HEK293T (cell line): ENCODE data around the gene RRAS.

Source experiments
- CTCF ChIA-PET: fragments of 350-600 bp; formaldehyde crosslinking; extraction: SDS; loops from one replicate; lab custom pipeline; 2021; ENCODE audit warnings: antibody characterized with exemption, inconsistent platforms; lab: Yijun Ruan, JAX
- POLR2A ChIA-PET: fragments of 350-600 bp; formaldehyde crosslinking; extraction: SDS; loops from one replicate; lab custom pipeline; 2020; ENCODE audit warnings: antibody characterized with exemption, inconsistent platforms; lab: Yijun Ruan, JAX
- DNase-seq: peaks from one replicate; pipeline ENCODE4 v3.0.0; 2012; ENCODE audit warnings: mixed read lengths; ENCODE audit errors: extremely low spot score
- ARNT ChIP-seq: fragments of 450-650 bp; IDR thresholded peaks from 2 replicates; pipeline ENCODE4 v1.6.1; 2017; ENCODE audit warnings: mild to moderate bottlenecking
- BHLHE40 ChIP-seq: fragments of 450-650 bp; IDR thresholded peaks from 2 replicates; pipeline ENCODE4 v1.6.1; 2016; ENCODE audit warnings: mild to moderate bottlenecking, moderate library complexity, borderline replicate concordance
- CTBP1 ChIP-seq: fragments of 450-650 bp; IDR thresholded peaks from 2 replicates; pipeline ENCODE4 v1.6.1; 2016; ENCODE audit warnings: borderline replicate concordance
- ELF4 ChIP-seq: fragments of 450-650 bp; IDR thresholded peaks from 2 replicates; pipeline ENCODE4 v1.6.1; 2017; ENCODE audit warnings: antibody characterized with exemption
- FOXA1 ChIP-seq: fragments of 450-650 bp; IDR thresholded peaks from 2 replicates; pipeline ENCODE4 v1.6.1; 2016; ENCODE audit warnings: mild to moderate bottlenecking
- FOXK2 ChIP-seq: fragments of 450-650 bp; IDR thresholded peaks from 2 replicates; pipeline ENCODE4 v1.6.1; 2016; ENCODE audit warnings: mild to moderate bottlenecking
- FOXM1 ChIP-seq: fragments of 450-650 bp; IDR thresholded peaks from 2 replicates; pipeline ENCODE4 v1.6.1; 2017; ENCODE audit warnings: mild to moderate bottlenecking, borderline replicate concordance
- HDGF ChIP-seq: fragments of 450-650 bp; IDR thresholded peaks from 2 replicates; pipeline ENCODE4 v1.6.1; 2017; ENCODE audit warnings: antibody characterized with exemption, borderline replicate concordance
- L3MBTL2 ChIP-seq: fragments of 450-650 bp; conservative IDR thresholded peaks from 2 replicates; pipeline ENCODE4 v1.6.1; 2016; ENCODE audit warnings: mild to moderate bottlenecking
- LEF1 ChIP-seq: fragments of 450-650 bp; IDR thresholded peaks from 2 replicates; pipeline ENCODE4 v1.6.1; 2017; ENCODE audit warnings: mild to moderate bottlenecking, borderline replicate concordance
- NFRKB ChIP-seq: fragments of 450-650 bp; IDR thresholded peaks from 2 replicates; pipeline ENCODE4 v1.6.1; 2016; ENCODE audit warnings: mild to moderate bottlenecking, moderate library complexity
- SP1 ChIP-seq: fragments of 450-650 bp; IDR thresholded peaks from 2 replicates; pipeline ENCODE4 v1.6.1; 2017
- SUZ12 ChIP-seq: fragments of 450-650 bp; IDR thresholded peaks from 2 replicates; pipeline ENCODE4 v1.6.1; 2016; ENCODE audit warnings: mild to moderate bottlenecking
- TARDBP ChIP-seq: fragments of 450-650 bp; IDR thresholded peaks from 2 replicates; pipeline ENCODE4 v1.6.1; 2016
- ZNF384 ChIP-seq: fragments of 450-650 bp; IDR thresholded peaks from 2 replicates; pipeline ENCODE4 v1.6.1; 2016
- TF ChIP-seq, protein P1 (sequence below): fragments of 450-650 bp; IDR thresholded peaks from 2 replicates; pipeline ENCODE4 v1.6.1; 2016

The RRAS gene

DNA sequence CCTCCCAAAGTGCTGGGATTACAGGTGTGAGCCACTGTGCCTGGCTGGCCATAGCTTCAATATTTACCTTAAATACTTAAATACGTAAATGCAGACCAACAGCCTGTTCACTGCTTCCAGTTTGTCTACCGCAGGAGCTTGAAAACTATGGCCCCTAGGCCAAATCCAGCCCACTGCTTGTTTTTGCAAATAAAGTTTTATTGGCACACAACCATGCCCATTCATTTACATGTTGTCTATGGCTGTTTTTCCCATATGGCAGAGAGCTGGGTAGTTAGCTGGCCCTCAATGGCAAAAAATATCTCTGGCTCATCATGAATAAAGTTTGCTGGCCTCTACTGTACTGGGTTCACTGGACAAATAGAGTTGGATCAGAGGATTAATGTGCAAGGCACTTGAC, 37.1 kb downstream of the RRAS start:
- ChIA-PET CTCF (interaction anchor here (0.6 kb wide), 1 partner anchor 9 kb away, joined by 3 read pairs; no protein-coding TSS in a partner anchor), POLR2A (no interaction called here)
- TF ChIP-seq NFRKB (no peak), FOXM1 (no peak), CTBP1 (no peak), HDGF (no peak), BHLHE40 (no peak), ZNF384 (no peak), L3MBTL2 (no peak)
- DNase-seq, result no peak

DNA sequence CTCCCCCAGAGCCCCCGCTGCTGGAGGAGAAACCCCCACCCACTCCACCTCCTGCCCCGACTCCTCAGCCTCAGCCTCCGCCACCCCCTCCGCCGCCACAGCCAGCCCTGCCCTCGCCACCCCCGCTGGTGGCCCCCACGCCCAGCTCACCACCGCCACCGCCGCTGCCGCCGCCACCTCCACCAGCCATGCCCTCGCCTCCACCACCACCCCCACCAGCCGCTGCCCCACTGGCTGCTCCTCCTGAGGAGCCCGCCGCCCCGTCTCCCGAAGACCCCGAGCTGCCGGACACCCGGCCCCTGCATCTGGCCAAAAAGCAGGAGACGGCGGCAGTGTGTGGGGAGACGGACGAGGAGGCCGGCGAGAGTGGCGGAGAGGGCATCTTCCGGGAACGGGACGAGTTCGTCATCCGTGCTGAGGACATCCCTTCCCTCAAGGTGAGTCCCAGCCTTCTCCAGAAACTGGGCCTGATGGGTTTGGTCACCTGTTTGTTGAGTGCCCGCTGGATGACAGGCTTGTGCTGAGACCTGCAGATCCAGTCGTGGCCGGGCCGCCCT, 38.4 kb downstream of the RRAS start:
- DNase-seq, result no peak
- POLR2A ChIA-PET, result no interaction called here
- CTCF ChIA-PET, result no interaction called here
- TF ChIP-seq FOXM1 (no peak), BHLHE40 (no peak), FOXK2 (no peak), ARNT (no peak), NFRKB (no peak), LEF1 (no peak), CTBP1 (no peak), SUZ12 (no peak), ZNF384 (no peak), FOXA1 (no peak), TARDBP (no peak)
- TF ChIP-seq, protein P1, sequence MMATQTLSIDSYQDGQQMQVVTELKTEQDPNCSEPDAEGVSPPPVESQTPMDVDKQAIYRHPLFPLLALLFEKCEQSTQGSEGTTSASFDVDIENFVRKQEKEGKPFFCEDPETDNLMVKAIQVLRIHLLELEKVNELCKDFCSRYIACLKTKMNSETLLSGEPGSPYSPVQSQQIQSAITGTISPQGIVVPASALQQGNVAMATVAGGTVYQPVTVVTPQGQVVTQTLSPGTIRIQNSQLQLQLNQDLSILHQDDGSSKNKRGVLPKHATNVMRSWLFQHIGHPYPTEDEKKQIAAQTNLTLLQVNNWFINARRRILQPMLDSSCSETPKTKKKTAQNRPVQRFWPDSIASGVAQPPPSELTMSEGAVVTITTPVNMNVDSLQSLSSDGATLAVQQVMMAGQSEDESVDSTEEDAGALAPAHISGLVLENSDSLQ, result no peak

DNA sequence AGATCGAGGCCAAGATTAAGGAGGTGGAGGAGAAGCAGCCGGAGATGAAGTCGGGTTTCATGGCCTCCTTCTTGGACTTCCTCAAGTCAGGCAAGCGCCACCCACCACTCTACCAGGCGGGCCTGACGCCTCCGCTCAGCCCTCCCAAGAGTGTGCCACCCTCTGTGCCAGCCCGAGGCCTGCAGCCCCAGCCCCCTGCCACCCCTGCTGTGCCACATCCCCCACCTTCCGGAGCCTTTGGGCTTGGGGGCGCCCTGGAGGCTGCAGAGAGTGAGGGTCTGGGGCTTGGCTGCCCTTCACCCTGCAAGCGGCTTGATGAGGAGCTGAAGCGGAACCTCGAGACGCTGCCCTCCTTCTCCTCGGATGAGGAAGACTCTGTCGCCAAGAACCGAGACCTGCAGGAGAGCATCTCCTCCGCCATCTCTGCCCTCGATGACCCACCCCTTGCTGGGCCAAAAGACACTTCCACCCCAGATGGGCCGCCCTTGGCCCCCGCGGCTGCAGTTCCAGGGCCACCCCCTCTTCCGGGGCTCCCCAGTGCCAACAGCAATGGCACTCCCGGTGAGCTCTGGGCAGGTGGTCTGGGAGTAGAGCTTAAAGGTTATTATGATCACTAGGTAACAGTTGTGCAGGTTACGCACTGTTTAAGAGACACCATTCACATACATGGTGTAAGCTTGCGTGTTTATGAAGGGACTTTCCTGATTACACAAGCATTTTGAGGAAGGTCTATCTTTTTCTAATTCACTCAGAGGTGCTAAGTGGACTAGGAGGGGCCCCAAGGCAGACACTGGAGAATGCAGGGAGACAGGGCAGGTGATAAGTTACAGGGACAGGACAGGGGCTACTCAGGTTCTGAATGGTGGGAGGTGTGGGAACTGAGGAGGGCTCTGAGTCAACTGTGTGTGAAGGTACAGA, 40.3 kb downstream of the RRAS start:
- TF ChIP-seq NFRKB (no peak), ZNF384 (no peak), FOXA1 (no peak), SUZ12 (no peak), ARNT (no peak), HDGF (no peak), SP1 (no peak), L3MBTL2 (no peak)
- no peak for DNase-seq
- ChIA-PET POLR2A (no interaction called here), CTCF (no interaction called here)

DNA sequence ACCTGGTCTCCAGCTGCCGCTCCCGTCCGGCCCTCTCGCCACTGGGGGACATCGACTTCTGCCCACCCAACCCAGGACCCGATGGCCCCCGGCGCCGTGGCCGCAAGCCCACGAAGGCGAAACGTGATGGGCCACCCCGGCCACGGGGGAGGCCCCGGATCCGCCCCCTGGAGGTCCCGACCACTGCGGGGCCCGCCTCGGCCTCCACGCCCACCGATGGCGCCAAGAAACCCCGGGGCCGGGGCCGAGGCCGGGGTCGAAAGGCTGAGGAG, 42.3 kb downstream of the RRAS start:
- CTCF ChIA-PET, result no interaction called here
- no peak for DNase-seq
- no peak for TF ChIP-seq LEF1
- no peak for TF ChIP-seq NFRKB
- no peak for TF ChIP-seq L3MBTL2
- no peak for TF ChIP-seq FOXM1
- no peak for TF ChIP-seq FOXK2
- TF ChIP-seq SP1, result no peak
- no peak for TF ChIP-seq HDGF
- no peak for TF ChIP-seq SUZ12
- TF ChIP-seq TARDBP, result no peak
- TF ChIP-seq ARNT, result no peak
- TF ChIP-seq FOXA1, result no peak
- TF ChIP-seq BHLHE40, result no peak
- TF ChIP-seq ELF4, result no peak
- no peak for TF ChIP-seq CTBP1
- TF ChIP-seq ZNF384, result no peak
- TF ChIP-seq, protein P1, result no peak
- POLR2A ChIA-PET, result no interaction called here

DNA sequence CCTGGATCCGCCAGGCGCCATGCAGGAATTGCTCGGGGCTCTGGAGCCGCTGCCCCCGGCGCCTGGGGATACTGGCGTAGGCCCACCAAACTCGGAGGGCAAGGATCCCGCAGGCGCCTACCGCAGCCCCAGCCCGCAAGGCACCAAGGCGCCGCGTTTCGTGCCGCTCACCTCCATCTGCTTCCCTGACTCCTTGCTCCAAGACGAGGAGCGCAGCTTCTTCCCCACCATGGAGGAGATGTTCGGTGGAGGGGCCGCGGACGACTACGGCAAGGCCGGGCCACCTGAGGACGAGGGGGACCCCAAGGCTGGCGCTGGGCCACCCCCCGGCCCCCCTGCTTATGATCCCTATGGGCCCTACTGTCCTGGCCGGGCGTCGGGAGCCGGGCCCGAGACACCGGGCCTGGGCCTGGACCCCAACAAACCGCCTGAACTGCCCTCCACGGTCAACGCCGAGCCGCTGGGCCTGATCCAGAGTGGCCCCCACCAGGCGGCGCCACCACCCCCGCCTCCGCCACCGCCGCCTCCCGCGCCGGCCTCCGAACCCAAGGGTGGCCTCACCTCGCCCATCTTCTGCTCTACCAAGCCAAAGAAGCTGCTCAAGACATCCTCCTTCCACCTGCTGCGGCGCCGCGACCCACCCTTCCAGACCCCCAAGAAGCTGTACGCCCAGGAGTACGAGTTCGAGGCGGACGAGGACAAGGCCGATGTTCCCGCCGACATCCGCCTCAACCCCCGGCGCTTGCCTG, 42.8 kb downstream of the RRAS start:
- ChIA-PET CTCF (no interaction called here), POLR2A (interaction anchor here (0.7 kb wide), 1 partner anchor 43 kb away, joined by 4 read pairs; no protein-coding TSS in a partner anchor)
- TF ChIP-seq, protein P1, result no peak
- TF ChIP-seq ARNT (no peak), FOXK2 (no peak), BHLHE40 (no peak), SP1 (no peak), NFRKB (no peak)
- DNase-seq, result no peak

DNA sequence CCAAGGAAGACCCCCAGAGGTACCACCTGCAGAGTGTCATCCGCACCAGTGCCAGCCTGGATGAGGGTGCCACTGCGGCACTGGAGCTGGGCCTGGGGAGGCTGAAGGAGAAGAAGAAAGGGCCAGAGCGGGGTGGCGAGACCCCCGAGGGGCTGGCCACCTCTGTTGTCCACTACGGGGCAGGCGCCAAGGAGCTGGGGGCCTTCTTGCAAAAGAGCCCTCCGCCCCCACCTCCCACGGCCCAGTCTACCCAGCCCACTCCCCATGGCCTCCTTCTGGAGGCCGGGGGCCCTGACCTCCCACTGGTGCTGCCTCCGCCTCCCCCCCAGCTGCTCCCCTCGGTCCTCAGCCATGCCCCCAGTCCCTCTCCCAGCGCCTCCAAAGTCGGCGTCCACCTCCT, 43.5 kb downstream of the RRAS start:
- TF ChIP-seq SP1 (no peak), BHLHE40 (no peak), ZNF384 (no peak), FOXM1 (no peak), L3MBTL2 (no peak), HDGF (no peak), TARDBP (no peak), NFRKB (no peak), ARNT (no peak), CTBP1 (no peak), FOXA1 (no peak), ELF4 (no peak), LEF1 (no peak), SUZ12 (no peak), FOXK2 (no peak)
- TF ChIP-seq, protein P1, result no peak
- CTCF ChIA-PET, result no interaction called here
- POLR2A ChIA-PET, result interaction anchor here (0.7 to 0.8 kb wide), 2 partner anchors 44 to 68 kb away, joined by 3 to 4 read pairs; no protein-coding TSS in a partner anchor
- DNase-seq, result no peak
